ES-I3 (cell line): Measurements from ENCODE around the gene UBASH3A.

ENCODE experiments used
- H3K36me3 ChIP-seq: 2 replicates; pipeline ENCODE4 v1.6.1; 2013; ENCODE audit warnings: mild to moderate bottlenecking, low read length, control low read depth, moderate library complexity; ENCODE audit not compliant: insufficient read depth
- H3K4me1 ChIP-seq: 2 replicates; pipeline ENCODE4 v1.6.1; 2013; ENCODE audit warnings: mild to moderate bottlenecking, control low read depth, low read length; ENCODE audit not compliant: insufficient read depth
- H3K9ac ChIP-seq: 2 replicates; pipeline ENCODE4 v1.6.1; 2013; ENCODE audit warnings: low read depth, mild to moderate bottlenecking, low read length, moderate library complexity
- H3K9me3 ChIP-seq: 2 replicates; pipeline ENCODE4 v1.6.1; 2013; ENCODE audit warnings: mild to moderate bottlenecking, low read length, moderate library complexity; ENCODE audit not compliant: control insufficient read depth, insufficient read depth

Gene UBASH3A

GRCh38 chr21:42367367-42368165, 36.1 kb upstream of the UBASH3A start:
- Histone ChIP-seq H3K9me3 (no peaks in the 10 kb centered on the region), H3K36me3 (no peaks in the 10 kb centered on the region), H3K9ac (no peak overlapping the region), H3K4me1 (no peaks in the 10 kb centered on the region)

DNA sequence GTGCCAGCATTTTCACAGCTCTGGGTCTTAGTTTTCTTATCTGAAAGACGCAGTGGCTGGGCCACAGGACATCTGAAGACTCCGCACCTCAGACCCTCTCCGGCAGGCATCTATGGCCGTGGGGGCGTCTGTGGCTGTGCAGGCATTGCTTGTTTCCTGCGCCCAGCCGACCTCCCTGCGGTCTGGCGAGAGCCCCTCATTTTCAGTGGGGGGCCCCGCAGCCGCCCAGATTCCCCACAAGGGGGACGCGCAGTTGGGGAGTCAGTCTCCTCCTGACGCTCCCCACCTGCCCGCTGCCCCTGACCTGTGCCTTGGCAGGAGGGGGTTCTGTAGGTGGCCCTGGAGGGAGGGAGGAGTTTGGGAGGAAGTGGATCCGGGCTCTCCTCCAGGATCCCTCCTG, 33.9 kb upstream of the UBASH3A start:
- H3K9ac ChIP-seq = no peak overlapping the region
- H3K36me3 ChIP-seq = no peaks in the 10 kb centered on the region
- 0 out of 2 replicates have a peak, but pooled peaks cover 3% of the 10 kb centered on the region for H3K4me1 ChIP-seq
- no peaks in the 10 kb centered on the region for H3K9me3 ChIP-seq

- H3K9me3 ChIP-seq = no peaks in the 10 kb centered on the region
- no peaks in the 10 kb centered on the region for H3K36me3 ChIP-seq
- H3K9ac ChIP-seq = no peak overlapping the region
- 0 out of 2 replicates have a peak, but pooled peaks cover 4% of the 10 kb centered on the region for H3K4me1 ChIP-seq
Observed at GRCh38 chr21:42370894-42371654, 32.6 kb upstream of the UBASH3A start.

DNA sequence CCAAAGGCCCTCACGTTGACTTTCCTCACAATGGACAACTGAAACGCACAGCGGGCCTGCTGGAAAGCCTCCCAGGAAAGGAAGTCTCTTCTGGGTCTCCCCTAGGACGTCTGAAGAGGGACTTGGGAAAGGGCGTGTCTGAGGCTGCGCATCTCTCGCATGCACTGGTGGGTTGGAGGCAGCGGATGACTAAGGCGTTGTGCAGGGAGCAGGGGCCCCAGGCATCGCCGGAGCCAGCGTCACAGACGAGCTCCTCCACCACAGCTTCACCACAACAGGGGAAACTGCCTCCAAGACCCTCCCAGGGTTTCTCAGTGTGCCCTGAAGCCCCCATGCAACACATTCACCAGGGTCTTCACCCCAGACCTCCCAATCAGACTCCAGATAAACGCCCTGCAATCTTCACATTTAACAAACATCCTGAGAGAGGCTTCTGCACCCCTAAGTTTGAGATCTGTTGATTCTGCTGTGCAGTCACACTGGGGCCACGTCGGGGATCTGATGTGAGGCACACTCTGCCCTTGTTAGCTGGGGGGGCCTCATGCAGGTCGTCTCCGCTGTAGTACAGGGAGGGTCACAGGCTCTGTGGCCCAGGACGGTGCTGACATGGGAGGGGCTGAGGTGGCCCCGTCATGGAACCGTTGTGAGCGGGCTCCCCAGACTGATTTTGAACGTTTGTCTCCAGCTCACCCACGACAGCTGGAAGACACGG, 30.4 kb upstream of the UBASH3A start:
- Histone ChIP-seq H3K4me1 (0 out of 2 replicates have a peak, but pooled peaks cover 4% of the 10 kb centered on the region), H3K36me3 (no peaks in the 10 kb centered on the region), H3K9me3 (no peaks in the 10 kb centered on the region), H3K9ac (no peak overlapping the region)

DNA sequence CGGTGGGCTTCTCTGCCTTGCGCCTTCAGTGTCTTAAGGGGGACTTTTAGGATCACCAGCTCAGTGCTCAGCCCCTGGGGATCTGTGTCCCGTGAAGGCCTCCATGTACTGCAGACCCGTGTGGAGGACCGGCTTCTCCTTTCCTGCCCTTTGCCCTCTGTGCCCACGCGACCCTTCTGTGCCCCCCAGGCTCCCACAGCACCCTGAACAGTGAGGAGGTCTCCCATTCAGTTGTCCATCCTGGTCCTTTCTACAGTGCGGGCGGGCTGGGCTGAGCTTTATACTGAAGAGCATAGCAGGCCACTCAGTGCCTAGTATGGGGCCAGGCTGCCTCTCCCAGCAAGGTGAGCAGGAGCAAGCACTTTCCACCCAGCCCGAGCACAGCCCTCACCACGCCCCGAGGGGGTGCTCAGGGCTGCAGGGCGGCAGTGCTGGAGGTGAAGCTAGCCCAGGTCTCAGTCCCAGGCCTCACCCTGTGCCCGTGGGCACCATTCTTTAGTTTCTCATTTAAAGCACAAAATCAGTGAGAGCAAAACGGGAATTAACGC, 29.7 kb upstream of the UBASH3A start:
- Histone ChIP-seq H3K9ac (no peak overlapping the region), H3K9me3 (no peaks in the 10 kb centered on the region), H3K4me1 (0 out of 2 replicates have a peak, but pooled peaks cover 4% of the 10 kb centered on the region), H3K36me3 (no peaks in the 10 kb centered on the region)

- no peaks in the 10 kb centered on the region for H3K36me3 ChIP-seq
- H3K4me1 ChIP-seq = 0 out of 2 replicates have a peak, but pooled peaks cover 4% of the 10 kb centered on the region
- no peaks in the 10 kb centered on the region for H3K9me3 ChIP-seq
- no peak overlapping the region for H3K9ac ChIP-seq
Observed at GRCh38 chr21:42374457-42374856, 29.2 kb upstream of the UBASH3A start.

GRCh38 chr21:42374864-42375499, 28.7 kb upstream of the UBASH3A start:
- Histone ChIP-seq H3K36me3 (no peaks in the 10 kb centered on the region), H3K9ac (no peak overlapping the region), H3K4me1 (0 out of 2 replicates have a peak, but pooled peaks cover 4% of the 10 kb centered on the region), H3K9me3 (no peaks in the 10 kb centered on the region)

GRCh38 chr21:42375506-42375905, 28.2 kb upstream of the UBASH3A start:
- H3K9ac ChIP-seq = no peak overlapping the region
- H3K36me3 ChIP-seq = no peaks in the 10 kb centered on the region
- H3K9me3 ChIP-seq = no peaks in the 10 kb centered on the region
- 0 out of 2 replicates have a peak, but pooled peaks cover 4% of the 10 kb centered on the region for H3K4me1 ChIP-seq

DNA sequence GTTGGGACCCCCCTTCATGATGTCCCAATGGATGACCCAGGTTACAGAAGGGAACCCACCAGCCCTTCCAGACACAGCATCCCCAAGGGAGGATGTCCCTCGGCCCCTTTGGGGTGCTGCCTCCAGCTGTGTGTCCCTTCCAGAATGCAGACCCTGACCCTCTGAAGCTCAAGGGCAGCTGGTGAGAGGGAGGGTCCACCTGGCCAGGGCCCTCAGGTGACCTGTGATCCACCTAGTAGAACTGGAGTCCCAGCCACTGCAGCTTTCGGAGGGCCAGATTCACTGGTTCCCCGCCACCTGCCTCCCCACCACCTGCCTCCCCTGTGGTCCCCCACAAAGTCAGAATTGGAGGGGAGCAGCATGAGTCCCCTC, 27.8 kb upstream of the UBASH3A start:
- H3K4me1 ChIP-seq = 0 out of 2 replicates have a peak, but pooled peaks cover 4% of the 10 kb centered on the region
- H3K9ac ChIP-seq = no peak overlapping the region
- H3K9me3 ChIP-seq = no peaks in the 10 kb centered on the region
- H3K36me3 ChIP-seq = no peaks in the 10 kb centered on the region

GRCh38 chr21:42376338-42376982, 27.2 kb upstream of the UBASH3A start:
- Histone ChIP-seq H3K9ac (no peak overlapping the region), H3K4me1 (0 out of 2 replicates have a peak, but pooled peaks cover 4% of the 10 kb centered on the region), H3K9me3 (no peaks in the 10 kb centered on the region), H3K36me3 (no peaks in the 10 kb centered on the region)

DNA sequence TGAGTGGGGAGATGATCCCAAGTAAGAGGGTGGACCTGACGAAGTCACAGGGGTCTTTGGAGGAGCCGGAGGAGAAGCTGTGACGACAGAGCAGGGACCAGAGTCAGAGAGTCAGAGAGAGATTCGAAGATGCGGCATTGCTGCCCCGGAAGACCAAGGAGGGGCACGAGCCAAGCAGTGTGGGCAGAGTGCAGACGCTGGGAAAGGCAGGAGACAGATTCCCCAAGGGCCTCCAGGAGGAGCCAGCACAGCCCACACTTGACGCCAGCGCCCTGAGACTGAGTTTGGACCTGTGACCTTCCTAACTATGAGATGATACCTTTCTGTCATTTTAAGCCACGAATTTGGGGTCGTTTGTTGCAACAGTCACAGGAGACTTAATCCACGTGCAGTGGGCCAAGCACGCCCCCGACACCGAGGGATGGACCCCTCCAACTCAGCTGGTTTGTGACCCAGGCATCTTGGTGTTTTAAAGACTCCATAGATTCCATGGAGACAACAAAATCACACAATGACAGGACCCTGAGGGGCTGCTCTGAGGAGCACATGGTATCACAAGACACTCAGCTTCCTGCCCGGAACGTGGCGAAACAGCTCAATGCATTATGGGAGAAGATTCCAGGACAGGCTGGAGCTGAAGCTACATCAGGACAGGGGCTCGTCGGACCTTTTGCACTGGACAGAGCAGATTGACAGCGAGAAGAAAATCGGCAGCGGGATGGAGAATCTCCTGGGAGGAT, 26.3 kb upstream of the UBASH3A start:
- no peak overlapping the region for H3K9ac ChIP-seq
- H3K36me3 ChIP-seq = no peaks in the 10 kb centered on the region
- H3K4me1 ChIP-seq = 0 out of 2 replicates have a peak, but pooled peaks cover 4% of the 10 kb centered on the region
- H3K9me3 ChIP-seq = no peaks in the 10 kb centered on the region; the same call in 1 of the 2 replicates

DNA sequence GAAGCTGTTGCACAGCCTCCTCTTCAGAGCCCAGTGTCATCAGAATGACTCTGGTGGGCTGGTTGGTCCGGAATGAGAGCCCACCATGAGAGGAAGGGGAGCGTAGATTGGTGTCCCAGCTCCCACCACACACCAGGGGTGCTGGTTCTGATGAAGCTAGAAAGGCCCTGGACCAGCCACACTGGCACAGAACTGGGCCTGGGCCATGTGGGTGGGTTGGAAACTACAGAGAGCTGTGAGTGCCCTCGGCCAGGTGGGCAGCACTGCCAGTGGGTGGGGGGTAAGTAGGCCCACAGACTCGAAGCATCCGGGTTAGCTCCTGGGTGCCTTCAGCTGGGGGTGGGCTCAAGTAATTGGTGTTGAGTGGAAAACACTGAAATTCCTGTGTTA, 25.8 kb upstream of the UBASH3A start:
- Histone ChIP-seq H3K9ac (no peak overlapping the region), H3K9me3 (no peaks in the 10 kb centered on the region; the same call in 1 of the 2 replicates), H3K4me1 (0 out of 2 replicates have a peak, but pooled peaks cover 4% of the 10 kb centered on the region), H3K36me3 (no peaks in the 10 kb centered on the region)

DNA sequence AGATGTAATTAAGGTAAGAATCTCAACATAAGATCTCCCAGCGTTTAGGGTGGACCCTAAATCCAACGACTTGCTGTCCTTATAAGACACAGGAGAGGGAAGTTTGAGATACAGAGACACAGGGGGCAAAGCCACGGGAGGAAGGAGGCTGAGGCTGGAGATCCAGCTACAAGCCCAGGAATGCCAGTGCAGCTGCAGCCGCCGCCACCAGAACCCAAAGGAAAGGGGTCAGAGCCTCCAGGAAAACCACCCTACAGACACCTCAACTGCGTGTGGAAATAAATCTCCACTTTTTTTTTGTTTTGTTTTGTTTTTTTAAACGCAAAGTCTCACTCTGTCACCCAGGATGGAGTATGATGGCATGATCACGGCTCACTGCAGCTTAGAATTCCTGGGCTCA, 25.3 kb upstream of the UBASH3A start:
- Histone ChIP-seq H3K9ac (no peak overlapping the region), H3K36me3 (no peaks in the 10 kb centered on the region), H3K4me1 (0 out of 2 replicates have a peak, but pooled peaks cover 4% of the 10 kb centered on the region), H3K9me3 (no peaks in the 10 kb centered on the region; the same call in 1 of the 2 replicates)
